Kidney (tissue), 14 donors: ENCODE data around the gene TTC7B. TPM values are rescaled to one million over a fixed set of nuclear protein-coding genes. Genes with fewer than 3 reads are reported as not detected.

Experiments used
- DNase-seq, 5 donors: peaks; one replicate each; pipeline ENCODE4 v3.0.0-alpha.2; 2013 to 2020
- FAIRE-seq: peaks from 2 replicates; lab custom pipeline; 2012; peaks lifted over from hg19 to GRCh38; lab: Jason Lieb, UNC
- H3K27ac ChIP-seq, 2 donors: one replicate each; pipeline ENCODE4 v1.7.0; 2013; ENCODE audit warnings: low read depth in 2 of 2, low read length in 2 of 2, inconsistent platforms in 1 of 2
- H3K27me3 ChIP-seq: one replicate; pipeline ENCODE4 v1.7.1; 2013; ENCODE audit warnings: low read length, inconsistent platforms; ENCODE audit not compliant: control insufficient read depth, insufficient read depth
- H3K36me3 ChIP-seq, 3 donors: one replicate each; pipeline versions ENCODE4 v1.7.0 to v1.7.1; 2013; ENCODE audit warnings: low read length in 3 of 3, control low read depth in 1 of 3, inconsistent platforms in 1 of 3; ENCODE audit not compliant: insufficient read depth in 3 of 3, control insufficient read depth in 2 of 3
- H3K4me1 ChIP-seq, 3 donors: one replicate each; pipeline versions ENCODE4 v1.7.0 to v1.7.1; 2013; ENCODE audit warnings: low read length in 3 of 3, inconsistent platforms in 1 of 3, low read depth in 1 of 3; ENCODE audit not compliant: control insufficient read depth in 2 of 3, insufficient read depth in 2 of 3
- H3K4me3 ChIP-seq, 3 donors: one replicate each; pipeline versions ENCODE4 v1.7.0 to v1.8.1; 2013; ENCODE audit warnings: low read length in 3 of 3, control low read depth in 1 of 3, inconsistent platforms in 1 of 3
- H3K9ac ChIP-seq, 3 donors: one replicate each; pipeline versions ENCODE4 v1.7.0 to v1.7.1; 2013; ENCODE audit warnings: low read length in 3 of 3, control low read depth in 1 of 3, inconsistent platforms in 1 of 3
- H3K9me3 ChIP-seq, 3 donors: one replicate each; pipeline versions ENCODE4 v1.7.0 to v1.7.1; 2013; ENCODE audit warnings: low read length in 3 of 3, control low read depth in 1 of 3, inconsistent platforms in 1 of 3; ENCODE audit not compliant: control insufficient read depth in 2 of 3, insufficient read depth in 1 of 3
- CTCF ChIP-seq: IDR thresholded peaks from 3 replicates; pipeline ENCODE4 v1.5.1; 2012; ENCODE audit warnings: mild to moderate bottlenecking, moderate library complexity, borderline replicate concordance; ENCODE audit not compliant: insufficient read depth; ENCODE audit errors: extremely low read depth
- intact Hi-C: fragments of 100-400 bp; cut with DNase I; formaldehyde crosslinking; loops from one replicate; pipeline ENCODE4 v1.11.1; 2022
- polyA plus RNA-seq: library from polyadenylated mRNA; stranded (reverse); fragments of 350-450 nt; fragmentation: Illumina TruSeq; extraction: RNeasy Lipid Tissue Mini Kit (QIAGEN cat#74804); gene quantifications from one replicate; pipeline ENCODE4 v1.2.3, GENCODE V29; 2014; ENCODE audit warnings: low read depth, low replicate concordance; ENCODE audit not compliant: insufficient read depth
- total RNA-seq: library from RNA; stranded (reverse); fragmentation: NEBNext Ultra II Directional; extraction: Animal tissue kit (Norgen Biotek cat#: 25700); gene quantifications from one replicate; pipeline ENCODE4 v1.2.1, GENCODE V29; 2021
- donor health status: control.
- donor health status: control.
- donor health status: control.
- donor health status: control.
- donor health status: control.
- donor health status: DM: yes; HTN: yes; CAD: no.
- donor health status: Normal renal cell carcinoma (clear cell type).

The TTC7B gene
- total and polyA plus RNA-seq, 2 donors from 2014 or later: 23.4 to 48.3 TPM

- Histone ChIP-seq H3K27ac (no peak overlapping the region), H3K4me3 (no peak overlapping the region), H3K4me1 (peaks cover 0 to 11% (median 5%) of the 10 kb centered on the region in 3 donors), H3K9ac (no peak overlapping the region), H3K27me3 (no peaks in the 10 kb centered on the region), H3K36me3 (peaks cover 0 to 5% (median 2%) of the 10 kb centered on the region in 3 donors), H3K9me3 (no peaks in the 10 kb centered on the region)
- intact Hi-C loops: no loop called here
- FAIRE-seq (no peak), DNase-seq (peak in 1 of 5 donors; percentile 82)
- TF ChIP-seq CTCF: no peak
Observed at GRCh38 chr14:90536092-90536491, 280.1 kb downstream of the TTC7B start.

- no peak for DNase-seq
- no peak for FAIRE-seq
- H3K27ac ChIP-seq: no peak overlapping the region
Observed at GRCh38 chr14:90535556-90536090, 280.6 kb downstream of the TTC7B start.

GRCh38 chr14:90534838-90535555, 281.2 kb downstream of the TTC7B start:
- no peak for TF ChIP-seq CTCF
- H3K27me3 ChIP-seq: no peaks in the 10 kb centered on the region
- H3K27ac ChIP-seq: no peak overlapping the region
- intact Hi-C loops: no loop called here
- peaks cover 0 to 11% (median 10%) of the 10 kb centered on the region in 3 donors for H3K4me1 ChIP-seq
- DNase-seq: peak in 1 of 5 donors; percentile 59
- H3K9ac ChIP-seq: no peak overlapping the region
- no peak overlapping the region for H3K4me3 ChIP-seq
- no peaks in the 10 kb centered on the region for H3K9me3 ChIP-seq
- FAIRE-seq: no peak
- H3K36me3 ChIP-seq: peaks cover 0 to 5% (median 2%) of the 10 kb centered on the region in 3 donors

More at GRCh38 chr14:90535556-90536090, 280.6 kb downstream of the TTC7B start:
- no peak for TF ChIP-seq CTCF
- H3K9me3 ChIP-seq: no peaks in the 10 kb centered on the region
- peaks cover 0 to 11% (median 5%) of the 10 kb centered on the region in 3 donors for H3K4me1 ChIP-seq
- no peak overlapping the region for H3K9ac ChIP-seq
- H3K27me3 ChIP-seq: no peaks in the 10 kb centered on the region
- no peak overlapping the region for H3K4me3 ChIP-seq
- intact Hi-C loops: no loop called here
- H3K36me3 ChIP-seq: peaks cover 0 to 5% (median 2%) of the 10 kb centered on the region in 3 donors
